ENCODE results near the gene CMAS.

GRCh38 chr12:22029491-22029890 lies 16.5 kb upstream of the CMAS start:
- no peak for TF ChIP-seq CTCF (IDR thresholded peaks at IDR 0.05; ENCODE audit: insufficient read depth, low read length, poor library complexity, severe bottlenecking)
- no peak for TF ChIP-seq EZH2phosphoT487 (conservative IDR thresholded peaks at IDR 0.05; ENCODE audit: low read length)

Data from SU-DHL-6 (cell line).